Cerebellar cortex (tissue), 1 donor: Measurements from ENCODE around the gene TK2.
"Not testable (repeated sequence)": the region's sequence is repeated elsewhere in the genome, so short reads cannot be mapped to it uniquely, and the experiment has no call there.

Experiments used
- DNase-seq: peaks from one replicate; pipeline ENCODE4 v3.0.0-alpha.2; 2015; ENCODE audit warnings: low spot score

Gene TK2

GRCh38 chr16:66466636-66467035, 83.3 kb downstream of the TK2 start:
- not testable (repeated sequence) for DNase-seq

GRCh38 chr16:66465946-66466345, 84.0 kb downstream of the TK2 start:
- not testable (repeated sequence) for DNase-seq

GRCh38 chr16:66462912-66463311, 87.0 kb downstream of the TK2 start:
- no peak for DNase-seq

GRCh38 chr16:66460703-66461102, 89.2 kb downstream of the TK2 start:
- DNase-seq = no peak

- no peak for DNase-seq
Measured at GRCh38 chr16:66459878-66460277, 90.0 kb downstream of the TK2 start.

DNA sequence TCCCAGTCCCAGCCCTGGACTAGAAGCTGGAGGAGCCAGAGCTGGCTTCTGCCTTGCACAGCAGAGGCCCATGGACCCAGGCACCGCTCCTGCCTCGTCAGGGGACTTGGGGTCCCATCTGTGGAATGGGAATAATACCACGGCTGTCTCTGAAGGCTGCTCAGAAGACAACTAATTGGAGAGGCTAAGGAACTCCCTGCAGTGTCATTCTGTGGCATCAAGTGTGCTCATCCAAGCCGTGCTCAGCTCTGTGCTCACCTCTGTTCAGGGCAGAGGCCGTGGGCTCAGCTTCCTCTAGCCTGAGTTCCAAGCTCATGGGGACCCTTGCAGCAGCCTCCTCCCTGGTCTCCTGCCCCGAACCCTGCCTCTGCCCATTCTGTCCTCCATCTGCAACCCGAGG, 91.1 kb downstream of the TK2 start:
- no peak for DNase-seq

GRCh38 chr16:66458292-66458691, 91.6 kb downstream of the TK2 start:
- DNase-seq = no peak
